DOHH2 (cell line): ENCODE data around the gene DIS3L2.

Source experiments
- H3F3A ChIP-seq: fragments of 200-600 bp; sonication (generic), shearing (Covaris generic); 2 replicates; pipeline ENCODE4 v1.6.0; 2016; ENCODE audit warnings: antibody characterized with exemption, mild to moderate bottlenecking; ENCODE audit not compliant: control insufficient read depth, insufficient read depth
- H3K27ac ChIP-seq: fragments of 200-600 bp; sonication (generic); 2 replicates; pipeline ENCODE4 v1.5.1; 2014; ENCODE audit warnings: low read depth, mild to moderate bottlenecking, low read length, moderate library complexity
- H3K27me3 ChIP-seq: fragments of 200-600 bp; sonication (generic); 2 replicates; pipeline ENCODE4 v1.6.1; 2014; ENCODE audit warnings: mild to moderate bottlenecking, low read length, mixed read lengths; ENCODE audit not compliant: control insufficient read depth
- H3K36me3 ChIP-seq: fragments of 200-600 bp; sonication (generic); 2 replicates; pipeline ENCODE4 v1.6.1; 2014; ENCODE audit warnings: mild to moderate bottlenecking, low read length, moderate library complexity, mixed read lengths; ENCODE audit not compliant: control insufficient read depth
- H3K4me1 ChIP-seq: fragments of 200-600 bp; sonication (generic); 2 replicates; pipeline ENCODE4 v1.6.1; 2014; ENCODE audit warnings: mild to moderate bottlenecking, low read length, mixed read lengths; ENCODE audit not compliant: control insufficient read depth
- H3K4me2 ChIP-seq: fragments of 200-600 bp; sonication (generic); 2 replicates; pipeline ENCODE4 v1.6.0; 2014; ENCODE audit warnings: mild to moderate bottlenecking, low read length, moderate library complexity
- H3K4me3 ChIP-seq: fragments of 200-600 bp; sonication (generic); 2 replicates; pipeline ENCODE4 v1.5.1; 2014; ENCODE audit warnings: mild to moderate bottlenecking, low read length, mixed read lengths
- H3K79me2 ChIP-seq: fragments of 200-600 bp; sonication (generic); 2 replicates; pipeline ENCODE4 v1.6.1; 2014; ENCODE audit warnings: mild to moderate bottlenecking, low read length, mixed read lengths; ENCODE audit not compliant: control insufficient read depth
- H3K9me2 ChIP-seq: fragments of 200-600 bp; sonication (generic); replicated peaks from 2 replicates; pipeline ENCODE4 v1.6.1; 2014; ENCODE audit warnings: mild to moderate bottlenecking, low read length, mixed read lengths; ENCODE audit not compliant: control insufficient read depth
- H3K9me3 ChIP-seq: fragments of 200-600 bp; sonication (generic); 2 replicates; pipeline ENCODE4 v1.6.1; 2014; ENCODE audit warnings: antibody characterized with exemption, low read length, mixed read lengths; ENCODE audit not compliant: control insufficient read depth, insufficient read depth
- H4K20me1 ChIP-seq: fragments of 200-600 bp; sonication (generic); 2 replicates; pipeline ENCODE4 v1.6.0; 2014; ENCODE audit warnings: low read depth, mild to moderate bottlenecking, antibody characterized with exemption, low read length, moderate library complexity; ENCODE audit not compliant: control insufficient read depth, insufficient read depth
- EZH2phosphoT487 ChIP-seq: fragments of 200-600 bp; sonication (generic); IDR thresholded peaks from 2 replicates; pipeline ENCODE4 v1.6.1; 2017; ENCODE audit warnings: borderline replicate concordance, mild to moderate bottlenecking, antibody characterized with exemption, low read length, moderate library complexity, mixed read lengths
- TF ChIP-seq, protein P1 (sequence below): fragments of 200-600 bp; sonication (generic); IDR thresholded peaks from one replicate; pipeline ENCODE4 v1.5.1; 2014; ENCODE audit warnings: antibody characterized with exemption, mild to moderate bottlenecking, low read depth, low read length; ENCODE audit not compliant: poor library complexity, severe bottlenecking

Gene DIS3L2

DNA sequence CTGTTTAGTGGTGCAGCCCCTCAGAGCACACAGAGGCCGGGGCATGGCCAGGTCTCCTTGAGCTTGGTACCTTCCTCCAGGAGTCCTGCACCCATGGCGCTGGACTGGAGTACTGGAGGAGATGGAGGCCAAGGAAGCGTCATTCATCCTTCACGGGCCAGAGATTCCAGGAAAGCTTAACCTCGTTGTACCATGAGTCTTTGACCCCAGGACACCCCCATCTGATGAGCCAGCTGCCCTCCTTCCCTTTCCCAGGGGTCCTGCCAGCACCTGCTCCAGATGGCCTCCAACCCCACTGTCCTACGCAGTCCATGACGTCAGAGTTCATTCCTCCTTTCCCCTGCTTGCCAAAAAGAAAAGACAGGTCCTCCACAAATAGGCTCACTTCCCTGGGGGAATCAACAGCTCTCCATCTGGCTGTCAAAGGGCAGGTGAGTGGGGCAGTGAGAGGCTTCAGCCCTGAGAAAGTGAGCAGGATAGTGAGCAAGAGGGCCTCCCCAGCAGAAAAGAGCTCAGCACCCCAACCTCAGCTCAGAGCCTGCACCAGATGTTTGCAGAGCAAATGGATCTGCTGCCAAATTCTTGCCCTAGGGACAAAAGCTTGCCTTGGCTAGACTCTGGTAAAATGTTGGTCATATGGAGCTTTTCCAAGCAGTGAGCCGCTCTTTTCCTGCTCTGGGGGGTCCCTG is 30.8 kb upstream of the DIS3L2 start:
- H3K4me3 ChIP-seq, result no peak overlapping the region
- peaks cover 47% of the 10 kb centered on the region for H3K27me3 ChIP-seq
- H3K9me2 ChIP-seq, result no peaks in the 10 kb centered on the region
- H3K4me1 ChIP-seq, result peaks cover 40% of the 10 kb centered on the region
- 0 out of 2 replicates have a peak, but pooled peaks cover 3% of the 10 kb centered on the region for H3F3A ChIP-seq
- H3K4me2 ChIP-seq, result no peak overlapping the region
- TF ChIP-seq, protein P1, sequence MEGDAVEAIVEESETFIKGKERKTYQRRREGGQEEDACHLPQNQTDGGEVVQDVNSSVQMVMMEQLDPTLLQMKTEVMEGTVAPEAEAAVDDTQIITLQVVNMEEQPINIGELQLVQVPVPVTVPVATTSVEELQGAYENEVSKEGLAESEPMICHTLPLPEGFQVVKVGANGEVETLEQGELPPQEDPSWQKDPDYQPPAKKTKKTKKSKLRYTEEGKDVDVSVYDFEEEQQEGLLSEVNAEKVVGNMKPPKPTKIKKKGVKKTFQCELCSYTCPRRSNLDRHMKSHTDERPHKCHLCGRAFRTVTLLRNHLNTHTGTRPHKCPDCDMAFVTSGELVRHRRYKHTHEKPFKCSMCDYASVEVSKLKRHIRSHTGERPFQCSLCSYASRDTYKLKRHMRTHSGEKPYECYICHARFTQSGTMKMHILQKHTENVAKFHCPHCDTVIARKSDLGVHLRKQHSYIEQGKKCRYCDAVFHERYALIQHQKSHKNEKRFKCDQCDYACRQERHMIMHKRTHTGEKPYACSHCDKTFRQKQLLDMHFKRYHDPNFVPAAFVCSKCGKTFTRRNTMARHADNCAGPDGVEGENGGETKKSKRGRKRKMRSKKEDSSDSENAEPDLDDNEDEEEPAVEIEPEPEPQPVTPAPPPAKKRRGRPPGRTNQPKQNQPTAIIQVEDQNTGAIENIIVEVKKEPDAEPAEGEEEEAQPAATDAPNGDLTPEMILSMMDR, result no peak
- TF ChIP-seq EZH2phosphoT487, result no peak
- peaks cover 4% of the 10 kb centered on the region for H4K20me1 ChIP-seq
- H3K9me3 ChIP-seq, result no peaks in the 10 kb centered on the region
- H3K27ac ChIP-seq, result no peak overlapping the region
- no peaks in the 10 kb centered on the region for H3K36me3 ChIP-seq
- H3K79me2 ChIP-seq, result no peaks in the 10 kb centered on the region

DNA sequence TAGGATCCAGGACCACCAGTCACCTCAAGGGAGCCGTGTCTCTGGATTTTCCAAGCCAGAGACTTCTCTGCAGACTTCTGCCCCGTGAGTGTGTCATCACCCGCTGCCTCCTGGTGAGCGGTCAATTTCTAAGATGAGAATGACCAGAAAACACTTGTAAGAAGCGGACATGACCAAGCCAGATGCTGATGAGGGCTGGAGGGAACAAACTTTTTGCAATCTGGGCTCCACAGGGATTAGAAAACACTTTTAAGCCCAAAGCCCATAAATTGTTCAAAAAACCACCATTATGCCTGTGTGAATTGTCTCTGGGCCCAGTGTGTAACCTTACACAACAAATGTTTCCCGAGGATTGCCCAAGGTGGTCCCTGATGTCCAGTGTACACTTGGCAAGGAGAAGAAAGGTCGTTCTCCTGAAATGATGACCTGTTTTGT is 30.0 kb upstream of the DIS3L2 start:
- H3K4me2 ChIP-seq, result no peak overlapping the region
- no peak for TF ChIP-seq EZH2phosphoT487
- H3K27ac ChIP-seq, result no peak overlapping the region
- H3K9me2 ChIP-seq, result no peaks in the 10 kb centered on the region
- H3K4me1 ChIP-seq, result peaks cover 32% of the 10 kb centered on the region
- no peaks in the 10 kb centered on the region for H3K9me3 ChIP-seq
- H3F3A ChIP-seq, result 0 out of 2 replicates have a peak, but pooled peaks cover 5% of the 10 kb centered on the region
- peaks cover 42% of the 10 kb centered on the region for H3K27me3 ChIP-seq
- H3K79me2 ChIP-seq, result no peaks in the 10 kb centered on the region
- H4K20me1 ChIP-seq, result peaks cover 4% of the 10 kb centered on the region
- H3K4me3 ChIP-seq, result no peak overlapping the region
- H3K36me3 ChIP-seq, result no peaks in the 10 kb centered on the region

DNA sequence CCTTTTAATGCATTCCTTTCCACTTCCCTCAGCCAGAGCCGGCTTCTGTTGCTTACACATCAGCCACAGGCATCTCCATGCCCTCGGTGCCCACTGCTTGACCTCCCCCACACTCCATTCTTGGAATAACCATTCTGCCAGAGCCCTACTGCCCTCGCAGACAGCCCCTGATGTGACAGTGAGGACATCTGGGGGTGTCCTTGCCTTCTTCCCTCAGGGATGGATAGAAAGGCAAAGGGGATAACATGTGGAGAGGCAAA is 28.9 kb upstream of the DIS3L2 start:
- no peak overlapping the region for H3K27ac ChIP-seq
- peaks cover 30% of the 10 kb centered on the region for H3K27me3 ChIP-seq
- no peaks in the 10 kb centered on the region for H3K79me2 ChIP-seq
- 0 out of 2 replicates have a peak, but pooled peaks cover 5% of the 10 kb centered on the region for H3F3A ChIP-seq
- peaks cover 4% of the 10 kb centered on the region; the same call in 1 of the 2 replicates for H4K20me1 ChIP-seq
- H3K36me3 ChIP-seq, result no peaks in the 10 kb centered on the region
- TF ChIP-seq EZH2phosphoT487, result no peak
- TF ChIP-seq, protein P1, result no peak
- H3K4me3 ChIP-seq, result 0 out of 2 replicates have a peak overlapping the region, but pooled peaks have one; percentile 18
- H3K4me1 ChIP-seq, result peaks cover 24% of the 10 kb centered on the region
- no peaks in the 10 kb centered on the region for H3K9me2 ChIP-seq
- peak overlapping the region; percentile 59 for H3K4me2 ChIP-seq
- no peaks in the 10 kb centered on the region for H3K9me3 ChIP-seq
